AG09309 (cell line): ENCODE results near the gene PPP2R3B.

ENCODE experiments used
- DNase-seq: peaks from one replicate; pipeline ENCODE4 v3.0.0-alpha.2; 2010; ENCODE audit warnings: low read depth
- H3K4me3 ChIP-seq: 2 replicates; pipeline ENCODE4 v1.5.1; 2011; ENCODE audit warnings: mild to moderate bottlenecking, low read depth, low read length, moderate library complexity; ENCODE audit not compliant: control insufficient read depth
- CTCF ChIP-seq: IDR thresholded peaks from 2 replicates; pipeline ENCODE4 v1.5.1; 2011; ENCODE audit warnings: mild to moderate bottlenecking, low read depth, low read length, inconsistent platforms; ENCODE audit not compliant: insufficient read depth, control insufficient read depth; ENCODE audit errors: missing control alignments

The PPP2R3B gene

GRCh38 chrX:373641-374471 is 12.9 kb downstream of the PPP2R3B start:
- DNase-seq: no peak

DNA sequence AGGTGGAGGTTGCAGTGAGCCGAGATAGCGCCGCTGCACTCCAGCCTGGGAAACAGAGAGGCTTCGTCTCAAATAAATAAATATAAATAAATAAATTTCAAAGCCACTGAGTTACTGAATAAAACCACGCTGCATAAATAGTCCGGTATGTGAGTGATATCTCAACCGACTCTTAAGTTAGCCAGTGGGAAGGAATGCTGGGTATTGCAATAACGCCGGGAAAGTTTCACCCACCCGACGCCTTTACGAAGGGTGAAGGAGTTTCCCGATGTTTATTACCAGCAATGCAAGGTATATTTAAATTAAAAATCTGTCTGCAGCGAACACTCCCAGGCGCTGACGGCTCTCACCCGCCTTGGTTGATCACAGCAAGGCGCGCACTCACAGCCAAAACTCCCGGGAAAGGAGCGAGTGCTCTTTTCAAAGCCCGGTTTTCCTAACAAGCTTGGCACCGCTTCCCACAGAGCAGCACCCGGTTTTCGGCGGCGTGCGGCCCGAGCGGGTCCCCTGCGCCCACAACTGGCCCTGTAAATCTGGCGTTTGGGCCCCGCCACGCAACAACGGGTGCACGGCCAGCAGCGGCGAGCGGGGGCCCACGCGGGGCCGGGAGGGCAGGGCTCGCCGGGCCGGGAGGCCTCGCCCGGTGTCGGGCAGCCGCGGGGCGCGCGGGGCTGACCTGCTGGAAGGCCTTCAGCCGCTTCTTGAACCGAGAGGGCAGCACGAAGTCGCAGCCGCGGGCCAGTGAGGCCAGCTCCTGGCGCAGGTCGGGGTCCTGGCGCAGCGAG is 13.7 kb downstream of the PPP2R3B start:
- DNase-seq: no peak
- no peak for TF ChIP-seq CTCF
- peak overlapping the region; percentile 34 for H3K4me3 ChIP-seq

More at GRCh38 chrX:373641-374471, 12.9 kb downstream of the PPP2R3B start:
- peak overlapping the region; percentile 41 for H3K4me3 ChIP-seq
- TF ChIP-seq CTCF: no peak

GRCh38 chrX:371907-372306 is 14.8 kb downstream of the PPP2R3B start:
- no peak for TF ChIP-seq CTCF
- DNase-seq: no peak
- H3K4me3 ChIP-seq: no peak overlapping the region

DNA sequence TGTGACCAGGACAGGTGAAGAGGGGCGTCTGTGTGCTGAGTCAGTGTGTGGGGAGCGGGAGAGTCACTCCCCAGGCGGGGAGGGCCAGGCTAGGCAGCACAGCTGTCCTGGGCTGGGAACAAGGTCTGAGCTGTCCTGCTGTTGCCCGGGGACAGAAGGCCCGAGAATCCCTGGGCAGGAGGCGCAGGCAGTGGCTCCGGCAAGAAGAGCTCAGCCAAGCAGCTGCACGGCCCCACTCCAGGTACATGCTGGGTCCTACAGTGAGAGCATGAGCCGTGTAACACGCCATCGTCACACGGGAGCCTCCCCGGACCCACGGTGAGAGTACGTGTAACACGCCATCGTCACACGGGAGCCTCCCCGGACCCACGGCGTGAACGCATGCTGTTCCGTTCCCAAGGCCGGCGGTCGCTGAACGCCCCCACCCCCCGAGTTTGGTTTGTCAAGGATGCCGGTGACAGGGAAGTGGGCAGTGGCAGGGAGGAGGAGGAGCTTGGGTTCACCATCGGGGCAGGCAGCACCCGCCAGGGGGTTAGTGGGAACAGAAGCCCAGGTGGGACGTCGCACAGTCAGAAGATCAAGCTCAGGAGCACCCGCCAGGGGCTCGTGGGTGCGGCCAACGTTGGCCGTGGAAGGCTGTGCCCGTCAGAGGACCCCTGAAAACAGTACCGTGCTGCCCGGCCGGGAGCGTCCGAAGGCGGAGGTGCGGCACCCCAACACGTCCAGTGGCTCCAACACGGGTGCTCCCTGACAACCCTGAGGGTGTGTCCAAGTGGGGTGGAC is 15.6 kb downstream of the PPP2R3B start:
- no peak for DNase-seq
- TF ChIP-seq CTCF: no peak

GRCh38 chrX:370244-370962 is 16.3 kb downstream of the PPP2R3B start:
- no peak overlapping the region for H3K4me3 ChIP-seq
- no peak for TF ChIP-seq CTCF
- no peak for DNase-seq

More for the DNA sequence above, 15.6 kb downstream of the PPP2R3B start:
- no peak overlapping the region for H3K4me3 ChIP-seq
